Stimulated activated CD4-positive, alpha-beta T cell treated with anti-CD3 and anti-CD28 coated beads, TNF-alpha, amount 100 ng/mL, for 1 hour (primary cell): Measurements from ENCODE around the gene ANO10.
A peak's percentile ranks its signal among the peaks of the same experiment; 100 is the strongest.

Source experiments
- DNase-seq, 3 donors: peaks; one replicate each; pipeline ENCODE4 v3.0.0-alpha.2; 2020; ENCODE audit warnings: low read depth in 3 of 3, low spot score in 1 of 3

ANO10 gene

DNA sequence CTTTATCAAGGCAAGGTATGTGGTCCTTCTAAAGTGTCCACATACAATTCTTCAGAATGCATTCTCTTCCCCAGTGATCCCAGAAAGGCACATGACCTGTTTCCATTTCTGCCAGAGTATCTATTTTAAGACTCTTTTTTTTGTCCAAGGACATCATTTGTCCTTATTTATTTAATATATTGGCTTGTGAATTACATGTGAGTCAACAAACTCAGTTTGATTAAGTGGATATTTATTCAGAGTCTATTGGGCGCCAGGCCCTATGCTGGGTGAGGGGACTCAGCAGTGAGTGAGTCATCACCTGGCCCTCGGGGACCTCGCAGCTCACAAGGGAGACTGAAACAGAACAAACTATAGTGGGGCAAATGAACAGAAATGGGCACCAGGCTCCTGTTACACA, 198.7 kb downstream of the ANO10 start:
- DNase-seq: no peak

DNA sequence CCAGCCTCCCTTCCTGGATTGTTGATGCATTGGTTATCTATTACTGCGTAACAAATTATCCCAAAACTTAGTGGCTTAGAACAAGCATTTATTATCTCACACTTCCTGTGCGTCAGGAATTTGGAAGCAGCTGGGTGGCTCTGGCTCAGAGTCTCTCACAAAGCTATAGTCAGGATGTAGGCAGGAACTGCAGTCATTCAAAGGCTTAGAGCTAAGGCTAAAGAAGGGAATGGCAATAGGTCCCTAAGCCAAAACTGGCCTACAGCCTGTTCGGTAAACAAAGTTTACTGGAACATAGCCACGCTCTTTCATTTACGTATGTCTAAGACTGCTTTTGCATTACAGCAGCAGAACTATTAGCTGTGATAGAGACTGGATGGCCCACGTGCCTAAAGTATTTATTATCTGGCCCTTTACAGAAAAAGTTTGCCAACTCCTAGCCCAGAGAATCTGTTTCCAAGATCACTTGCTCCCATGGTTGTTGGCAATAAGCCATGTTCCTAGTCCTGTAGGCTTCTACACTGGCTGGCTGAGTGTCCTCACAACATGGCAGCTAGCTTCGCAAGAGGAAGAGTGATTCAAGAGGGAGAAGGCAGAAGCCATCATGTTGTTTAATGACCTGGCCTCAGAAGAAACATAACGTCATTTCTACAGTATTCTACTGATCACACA, 203.1 kb downstream of the ANO10 start:
- no peak for DNase-seq

DNA sequence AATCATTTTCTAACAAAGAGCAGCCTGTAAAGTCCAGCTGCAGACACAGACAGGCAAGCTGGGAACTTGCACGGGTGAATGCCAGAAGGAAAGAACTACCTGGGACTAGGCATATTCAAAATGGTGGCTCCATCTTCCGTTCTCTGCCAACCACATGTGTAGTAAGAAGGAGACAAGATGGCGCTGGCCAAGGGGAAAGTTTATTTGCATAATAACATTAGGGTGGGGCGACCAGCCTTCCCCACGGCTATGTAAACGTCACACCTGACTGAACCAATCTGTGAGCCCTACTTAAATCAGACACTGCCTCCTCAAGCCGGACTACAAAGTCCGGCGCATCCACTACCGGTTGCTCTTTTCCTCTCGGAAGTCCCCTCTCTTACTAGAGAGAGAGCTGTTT, 204.7 kb downstream of the ANO10 start:
- no peak for DNase-seq

DNA sequence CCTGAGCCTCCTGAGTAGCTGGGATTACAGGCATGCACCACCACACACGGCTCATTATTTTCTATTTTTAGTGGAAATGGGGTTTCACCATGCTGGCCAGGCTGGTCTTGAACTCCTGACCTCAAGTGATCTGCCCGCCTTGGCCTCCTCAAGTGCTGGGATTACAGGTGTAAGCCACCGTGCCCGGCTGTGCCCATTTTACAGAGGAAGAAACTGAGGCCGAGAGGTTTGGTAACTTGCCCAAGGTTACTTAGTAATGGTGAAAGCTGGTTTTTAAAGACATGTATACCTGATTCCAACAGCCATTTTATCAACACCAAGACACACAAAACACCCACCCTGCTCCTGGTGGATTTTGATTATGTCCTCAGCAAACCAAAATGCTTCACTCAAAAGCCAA, 206.7 kb downstream of the ANO10 start:
- DNase-seq: no peak

DNA sequence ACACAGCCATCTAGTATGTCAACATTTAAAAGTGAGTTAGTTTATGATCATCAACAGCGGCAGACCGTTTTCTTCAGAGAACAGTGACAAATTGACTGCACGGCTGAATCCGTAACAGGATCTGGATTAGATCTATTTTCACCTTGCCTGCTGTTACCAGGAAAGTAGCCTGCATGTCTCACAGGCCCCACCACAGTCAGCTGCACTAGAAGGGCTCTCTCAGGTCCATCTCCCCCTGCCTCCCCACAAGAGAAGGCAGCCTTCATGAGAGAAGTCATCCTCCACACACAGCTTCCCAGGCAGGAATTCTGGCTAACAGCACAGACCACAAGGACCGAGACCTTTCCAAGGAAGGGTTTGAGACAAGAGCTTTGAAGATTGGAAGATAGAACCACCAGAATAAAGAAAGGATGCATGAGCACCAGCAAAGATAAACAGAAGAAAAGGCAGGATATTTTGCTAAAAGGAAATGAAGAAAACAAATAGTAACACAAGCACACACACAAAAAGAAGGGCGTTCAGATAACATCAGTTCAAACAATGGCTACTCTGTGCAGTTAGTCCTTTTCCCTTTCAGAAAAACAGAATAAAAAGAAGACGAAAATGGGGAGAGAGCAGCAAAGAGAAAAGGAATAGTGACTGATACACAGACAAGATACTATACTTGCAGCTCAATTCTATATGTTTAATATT, 208.0 kb downstream of the ANO10 start:
- DNase-seq: no peak

DNA sequence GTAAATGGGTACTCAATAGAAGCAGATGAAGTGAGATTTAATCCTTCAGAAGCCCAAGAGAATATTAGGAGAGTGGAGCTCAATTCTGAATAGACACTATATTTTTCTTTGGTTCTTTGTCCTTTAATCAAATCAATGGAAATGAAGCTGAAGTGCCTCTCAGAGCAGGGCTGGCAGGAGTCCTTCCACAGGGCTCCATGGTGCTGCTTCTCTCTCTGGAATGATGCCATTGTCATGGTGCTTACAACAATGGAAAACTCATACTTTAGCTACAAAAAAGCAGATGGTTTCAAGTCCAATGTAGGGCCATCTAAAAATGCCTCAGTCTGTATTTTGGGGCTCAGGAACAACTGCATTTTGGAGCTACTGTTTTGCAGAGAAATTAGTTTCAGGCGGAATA, 210.4 kb downstream of the ANO10 start:
- no peak for DNase-seq

DNA sequence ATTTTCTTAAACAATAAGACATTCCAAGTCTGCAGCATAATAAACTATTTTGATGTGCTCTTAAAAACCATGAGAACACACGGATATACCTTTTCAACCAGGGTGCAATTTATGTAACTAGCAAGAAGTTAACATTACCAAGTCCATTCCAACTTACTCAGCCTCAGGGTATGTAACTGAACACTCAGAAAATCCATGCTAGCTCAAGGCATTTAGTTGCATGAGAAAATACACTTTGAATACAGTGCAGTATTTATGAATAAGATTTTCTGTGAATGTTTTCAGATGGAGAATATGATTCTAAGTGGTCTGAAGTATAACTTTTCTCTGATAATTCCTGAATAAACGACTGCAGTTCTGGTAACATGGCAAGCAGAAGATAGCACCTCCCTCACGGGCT, 211.2 kb downstream of the ANO10 start:
- DNase-seq: no peak

DNA sequence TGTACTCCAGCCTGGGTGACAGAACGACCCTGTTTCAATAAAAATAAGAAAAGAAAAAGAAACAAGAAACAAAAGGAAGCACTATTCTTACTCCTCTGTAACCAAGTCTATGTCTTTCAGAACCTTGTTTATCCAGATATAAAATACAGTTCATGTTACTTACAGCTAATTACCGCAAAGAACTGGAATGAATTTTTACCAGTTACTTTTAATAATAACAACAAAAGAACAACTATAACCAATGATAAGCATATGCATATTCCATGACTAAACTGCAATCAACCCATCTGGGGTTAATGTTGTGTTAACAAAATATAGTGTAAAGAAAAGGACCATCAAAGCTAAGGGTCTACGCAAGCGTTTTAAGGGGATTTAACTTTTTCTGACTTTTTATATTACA, 212.3 kb downstream of the ANO10 start:
- no peak for DNase-seq

DNA sequence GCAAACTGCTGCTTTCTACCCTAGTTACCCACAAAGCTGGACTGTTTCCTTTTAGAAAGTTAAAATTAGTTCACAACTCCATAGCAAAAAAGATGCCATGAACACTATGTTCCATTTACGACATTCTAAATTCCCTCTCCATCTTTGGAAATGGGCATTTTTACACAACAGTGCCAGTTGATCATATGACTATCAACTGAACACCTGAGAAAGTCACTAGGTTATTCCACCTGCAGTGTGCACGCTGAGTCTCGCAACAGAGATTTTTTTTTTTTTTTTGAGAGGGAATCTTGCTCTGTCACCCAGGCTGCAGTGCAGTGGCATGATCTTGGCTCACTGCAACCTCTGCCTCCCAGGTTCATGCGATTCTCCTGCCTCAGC, 215.2 kb downstream of the ANO10 start:
- no peak for DNase-seq

DNA sequence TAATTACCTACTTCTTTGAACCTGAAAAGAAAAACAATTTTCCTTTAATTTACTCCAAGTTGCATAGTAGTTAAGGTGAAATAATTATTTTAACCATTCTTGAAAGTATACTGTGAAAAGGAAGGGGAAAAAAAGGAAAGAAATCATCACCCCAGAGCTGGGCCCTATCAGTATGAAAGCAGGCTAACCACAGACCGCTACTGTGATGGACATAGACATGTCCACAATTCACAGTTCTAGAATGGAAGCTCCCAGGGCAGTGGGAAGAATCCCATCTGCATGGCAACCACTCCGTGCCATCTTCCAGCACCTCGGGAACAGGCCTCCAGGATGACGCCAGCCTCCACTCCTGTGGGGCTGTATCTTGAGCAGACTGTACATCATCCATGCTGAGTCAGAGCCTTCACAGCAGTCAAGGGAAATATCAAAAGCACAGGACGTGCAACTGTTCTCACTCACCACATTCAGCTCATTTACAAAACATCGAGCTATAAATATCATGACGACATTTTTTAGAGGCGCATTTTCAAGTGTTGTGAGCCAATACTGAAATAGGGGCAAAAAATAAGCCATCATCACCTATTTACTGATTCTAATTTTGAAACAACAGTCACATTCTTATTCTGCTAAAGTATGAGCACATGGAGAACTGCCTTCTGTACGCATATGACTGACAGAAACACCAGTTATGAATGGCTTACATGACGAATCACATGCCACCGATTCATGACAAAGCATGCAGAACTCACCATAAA, 215.7 kb downstream of the ANO10 start:
- DNase-seq: no peak

DNA sequence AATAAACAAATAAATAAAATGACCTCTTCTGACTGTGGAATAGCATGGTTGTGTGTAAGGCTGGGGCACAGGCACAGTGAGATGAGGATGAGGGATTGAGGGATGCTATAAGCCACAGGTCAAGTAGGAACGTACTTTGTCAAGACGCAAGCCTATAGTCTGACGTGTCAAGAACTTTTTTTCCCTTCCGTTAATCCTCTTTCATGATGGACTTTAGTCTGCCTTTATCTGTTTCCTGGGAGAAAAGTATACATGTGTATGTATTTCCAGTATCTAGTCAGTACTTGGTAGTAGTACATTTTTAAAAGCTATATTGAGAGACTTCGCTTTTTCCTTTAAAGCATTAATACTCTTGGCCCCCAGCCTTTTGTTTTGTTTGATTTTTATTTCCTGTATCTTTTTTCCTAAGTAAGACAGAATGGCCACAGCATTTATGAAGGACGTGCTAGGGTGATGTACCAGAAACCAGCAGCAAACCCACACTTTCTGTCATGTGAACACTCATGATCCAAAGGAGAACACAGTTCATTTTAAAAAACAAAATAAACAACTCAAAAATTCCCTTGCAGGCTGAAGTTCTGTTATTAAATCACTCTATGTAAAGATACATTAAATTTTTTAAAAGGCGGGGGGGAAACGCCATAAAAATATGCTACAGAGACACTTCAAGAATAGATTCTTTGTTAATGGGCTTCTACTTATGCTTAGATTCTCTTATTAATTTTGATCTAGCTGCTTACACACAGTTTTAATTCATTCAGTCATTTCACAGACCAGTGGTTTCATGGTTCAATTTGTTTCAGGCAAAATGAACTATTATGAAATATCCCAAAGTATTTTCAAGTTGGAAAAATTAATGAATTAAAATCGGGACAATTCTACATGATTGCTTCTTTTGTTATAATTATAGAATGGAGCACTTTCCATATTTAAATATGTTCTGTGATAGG, 220.8 kb downstream of the ANO10 start:
- no peak for DNase-seq

DNA sequence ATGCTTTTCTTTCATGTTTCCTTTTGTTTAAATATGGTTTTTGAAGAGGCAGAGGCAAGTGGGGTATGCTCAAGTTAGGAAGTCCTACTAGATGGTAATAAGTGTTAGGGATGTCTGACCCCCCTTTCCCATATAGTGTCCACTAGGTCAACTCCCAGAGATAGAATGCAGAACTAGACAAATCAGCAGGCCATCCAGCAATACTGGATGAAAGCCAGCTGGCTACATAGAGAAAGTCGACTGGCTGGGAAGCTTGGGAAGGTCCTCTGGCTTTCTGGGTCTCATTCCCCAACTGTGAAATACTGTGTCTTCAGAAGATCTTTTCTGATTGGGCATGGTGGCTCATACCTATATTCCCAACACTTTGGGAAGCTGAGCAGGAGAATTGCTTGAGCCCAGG, 221.6 kb downstream of the ANO10 start:
- DNase-seq: no peak

DNA sequence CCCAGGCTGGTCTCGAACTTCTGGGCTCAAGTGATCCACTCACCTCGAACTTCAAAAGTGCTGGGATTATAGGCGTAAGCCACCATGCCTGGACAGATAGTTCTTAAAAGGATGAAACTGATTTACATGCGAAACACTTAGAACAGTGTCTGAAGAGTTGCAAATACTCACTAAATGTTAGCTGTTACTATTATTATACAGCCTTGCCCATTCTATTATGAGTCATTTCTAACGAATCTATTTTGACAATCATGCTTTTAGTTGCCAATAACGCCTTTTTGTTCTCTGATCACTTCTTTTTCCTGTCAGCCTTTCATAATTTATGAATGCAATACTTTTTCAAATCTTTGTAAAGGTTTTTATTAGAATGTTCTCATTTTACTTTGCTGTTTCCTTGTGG, 222.8 kb downstream of the ANO10 start:
- no peak for DNase-seq

DNA sequence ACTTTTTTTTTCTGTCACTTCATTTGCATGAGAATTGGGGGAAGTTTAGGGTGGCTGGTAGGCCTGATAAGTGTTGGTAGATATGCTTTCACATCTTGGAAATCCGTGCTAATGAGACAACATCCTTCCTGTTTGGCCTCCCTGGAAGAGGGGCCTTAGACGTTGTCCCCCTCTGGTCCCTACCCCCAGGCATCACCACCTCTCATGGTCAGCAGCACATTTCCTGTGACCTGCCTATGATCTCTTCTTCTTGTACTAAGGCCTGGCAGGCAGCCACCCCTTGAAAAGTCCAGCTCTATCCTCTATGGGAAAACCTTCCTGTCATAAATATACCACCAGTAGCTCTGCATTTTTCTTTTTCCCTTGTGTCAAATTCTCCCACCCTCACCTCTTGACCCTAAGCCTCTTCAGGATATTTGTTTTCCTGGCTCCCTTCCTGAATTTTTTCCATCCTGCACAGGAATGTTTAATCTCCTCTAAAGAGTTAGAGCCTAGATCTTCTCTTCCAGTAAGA, 227.7 kb downstream of the ANO10 start:
- DNase-seq: no peak

DNA sequence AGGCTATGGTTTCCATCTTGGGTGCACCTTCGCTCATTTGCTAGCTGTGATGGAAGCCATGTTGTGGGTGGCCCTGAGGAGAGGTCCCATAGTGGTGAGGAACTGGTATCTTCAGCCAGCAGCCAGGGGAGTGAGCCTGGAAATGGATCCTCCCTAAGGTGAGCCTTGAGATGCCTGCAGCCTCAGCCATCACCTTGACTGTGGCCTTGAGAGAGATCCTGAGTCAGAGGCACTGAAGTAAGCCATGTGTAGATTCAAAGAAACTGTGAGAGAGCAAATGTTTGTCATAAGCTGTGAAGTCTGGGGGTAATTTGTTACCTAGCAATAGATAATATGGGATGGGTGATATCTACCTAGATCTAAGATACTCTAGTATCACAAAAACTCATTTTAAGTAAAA, 230.2 kb downstream of the ANO10 start:
- DNase-seq: no peak

DNA sequence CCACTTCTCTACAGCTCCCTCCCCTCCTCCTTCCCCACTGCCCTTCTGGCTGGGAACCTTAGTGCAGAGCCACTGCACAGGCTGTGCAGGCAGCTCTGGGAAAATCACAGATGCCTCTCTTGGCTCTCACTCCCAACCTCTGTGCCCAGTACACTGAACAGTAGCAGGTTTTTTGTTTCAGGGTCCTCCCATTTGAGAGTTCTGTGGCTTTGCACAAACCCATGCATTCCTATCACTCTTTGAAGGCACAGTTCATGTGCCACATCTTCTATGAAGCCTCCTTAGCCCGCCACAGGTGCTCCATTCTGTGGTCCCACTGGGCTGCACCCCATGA, 231.6 kb downstream of the ANO10 start:
- no peak for DNase-seq

DNA sequence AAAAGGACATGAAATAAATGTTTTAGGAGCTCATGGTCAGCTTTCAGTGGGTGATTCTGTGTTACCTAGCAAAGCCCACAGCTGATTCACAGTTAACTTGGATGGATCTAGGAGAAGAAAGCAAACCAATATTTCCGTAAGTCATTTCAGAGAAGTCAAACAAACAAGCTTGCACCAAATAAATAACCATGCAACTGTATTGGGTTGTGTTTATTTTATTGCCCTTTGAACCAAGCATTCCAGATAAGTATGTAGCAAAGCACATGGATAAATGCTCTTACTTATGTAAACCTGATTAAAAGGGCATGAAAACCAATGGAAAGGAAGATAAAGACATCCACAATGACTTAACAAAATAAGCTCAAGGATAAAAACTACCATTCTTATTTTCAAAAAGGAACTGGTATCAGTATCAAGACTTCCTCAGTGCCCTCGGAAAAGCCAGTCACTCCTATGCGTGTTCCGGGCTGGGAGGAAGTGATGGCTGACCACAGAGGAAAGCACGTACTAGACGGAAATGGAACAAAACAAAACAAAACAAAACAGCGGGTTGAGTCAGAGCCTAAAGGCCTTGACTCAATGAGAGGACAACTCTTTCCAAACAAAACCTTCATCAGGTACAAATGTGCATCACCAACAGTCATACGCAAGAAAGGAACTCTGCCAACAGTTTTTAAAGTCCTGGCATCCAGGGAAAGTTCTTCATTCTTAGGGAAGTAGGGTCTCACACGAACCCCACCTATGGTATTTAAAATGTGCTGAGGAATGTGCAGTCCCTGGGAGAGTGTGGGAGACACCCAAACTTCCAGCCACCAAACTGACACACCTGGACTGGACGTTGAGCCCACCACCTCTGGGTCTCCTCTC, 232.2 kb downstream of the ANO10 start:
- DNase-seq: peak; percentile 18 to 58 (median 54)

DNA sequence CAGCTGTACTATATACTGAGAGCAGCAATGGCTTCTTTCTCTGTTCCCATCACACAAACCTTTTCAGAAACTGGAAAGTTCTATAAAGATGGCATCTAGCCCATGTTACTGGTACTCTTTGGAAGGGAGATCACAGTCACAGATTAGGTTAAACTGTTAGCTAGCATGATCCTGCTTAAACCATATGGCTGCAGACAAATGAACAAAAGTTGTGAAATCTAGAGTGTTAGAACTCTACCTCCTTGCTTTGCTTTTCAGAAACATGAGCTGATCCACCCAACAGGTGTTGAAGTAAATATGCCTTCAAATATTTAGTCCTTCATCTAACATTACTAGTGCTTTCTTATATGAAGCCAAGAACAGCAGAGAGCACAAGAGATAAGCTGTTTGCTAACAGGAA, 232.9 kb downstream of the ANO10 start:
- no peak for DNase-seq

DNA sequence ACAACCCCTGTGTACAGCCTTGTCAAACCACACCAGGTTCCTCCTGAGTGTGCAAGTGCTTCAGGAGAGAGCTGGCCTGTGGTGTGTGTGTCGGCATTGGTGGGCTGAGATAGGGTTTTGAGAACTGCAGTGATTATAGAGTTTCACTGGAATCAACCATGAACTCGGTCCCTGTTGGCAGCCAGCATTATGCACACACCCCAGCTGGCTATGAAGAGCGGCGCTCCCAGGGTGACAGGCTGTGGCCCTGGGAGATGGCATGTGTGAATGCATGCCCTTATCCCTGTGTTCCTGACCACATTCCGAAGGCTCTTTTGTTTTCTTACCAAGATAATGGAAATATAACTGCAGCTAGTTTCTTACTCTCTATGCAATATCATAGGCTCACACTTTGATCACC, 233.6 kb downstream of the ANO10 start:
- no peak for DNase-seq

DNA sequence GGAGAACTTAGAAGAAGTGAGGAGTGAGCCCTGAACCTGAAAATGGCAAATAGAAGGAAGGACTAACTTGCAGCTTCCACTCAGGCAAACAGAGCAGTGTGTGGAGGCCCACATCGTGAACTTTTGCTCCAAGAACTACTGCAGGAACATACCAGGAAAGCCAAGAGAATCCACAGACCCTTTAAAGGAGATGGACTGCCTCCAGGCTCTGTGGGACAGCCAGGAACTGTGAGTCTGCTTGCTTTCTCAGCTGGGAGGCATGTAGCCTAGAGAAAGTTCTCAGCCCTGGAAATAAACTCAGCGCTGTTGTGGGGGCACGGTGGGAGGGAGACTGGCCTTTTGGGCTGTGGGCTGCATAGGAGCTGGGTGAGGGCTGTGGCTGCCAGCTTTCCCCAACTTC, 242.5 kb downstream of the ANO10 start:
- no peak for DNase-seq
